OCI-LY7 (cell line): ENCODE measurements around the gene EXOC4. TPM values are rescaled to one million over a fixed set of nuclear protein-coding genes. Genes with fewer than 3 reads are reported as not detected.

Experiments used
- BruUV-seq: library from RNA; stranded (reverse); fragments of 400-500 nt; replicated peaks from 2 replicates; lab custom pipeline; 2021; lab: Mats Ljungman, UMichigan
- CTCF ChIA-PET: fragments of 300-600 bp; sonication (Branson Sonifier 250); formaldehyde crosslinking; loops from one replicate; lab custom pipeline; 2022; ENCODE audit warnings: antibody characterized with exemption; ENCODE audit not compliant: unreplicated experiment; lab: Charles Lee
- POLR2A ChIA-PET: fragments of 300-600 bp; sonication (Branson Sonifier 250); formaldehyde crosslinking; loops from one replicate; lab custom pipeline; 2022; ENCODE audit warnings: antibody characterized with exemption; lab: Charles Lee
- DNase-seq: peaks from one replicate; pipeline ENCODE4 v3.0.0-alpha.2; 2015; ENCODE audit warnings: low spot score
- H2AFZ ChIP-seq: fragments of 200-600 bp; sonication (generic), shearing (Covaris generic); 2 replicates; pipeline ENCODE4 v1.6.1; 2014; ENCODE audit warnings: mild to moderate bottlenecking, antibody characterized with exemption, low read length, moderate library complexity
- H3K27ac ChIP-seq: fragments of 200-600 bp; sonication (generic); 2 replicates; pipeline ENCODE4 v1.5.1; 2014; ENCODE audit warnings: mixed run types, low read depth, mild to moderate bottlenecking, moderate library complexity, low read length, inconsistent platforms; ENCODE audit not compliant: poor library complexity, severe bottlenecking
- H3K36me3 ChIP-seq: fragments of 200-600 bp; sonication (generic); 2 replicates; pipeline ENCODE4 v1.6.1; 2014; ENCODE audit warnings: mild to moderate bottlenecking, antibody characterized with exemption, low read length, moderate library complexity, mixed read lengths; ENCODE audit not compliant: insufficient read depth
- H3K4me1 ChIP-seq: fragments of 200-600 bp; sonication (generic); 2 replicates; pipeline ENCODE4 v1.5.1; 2014; ENCODE audit warnings: mild to moderate bottlenecking, low read length; ENCODE audit not compliant: insufficient read depth, poor library complexity, severe bottlenecking
- H3K4me2 ChIP-seq: fragments of 200-600 bp; sonication (generic); 2 replicates; pipeline ENCODE4 v1.6.1; 2014; ENCODE audit warnings: mild to moderate bottlenecking, low read length
- H3K4me3 ChIP-seq: fragments of 200-600 bp; sonication (generic); 2 replicates; pipeline ENCODE4 v1.5.1; 2014; ENCODE audit warnings: mild to moderate bottlenecking, low read depth, low read length; ENCODE audit not compliant: poor library complexity, severe bottlenecking
- H3K79me2 ChIP-seq: fragments of 200-600 bp; sonication (generic); 2 replicates; pipeline ENCODE4 v1.6.1; 2016; ENCODE audit warnings: low read depth, mild to moderate bottlenecking, low read length, moderate library complexity, mixed read lengths; ENCODE audit not compliant: insufficient read depth
- H3K9me2 ChIP-seq: fragments of 200-600 bp; sonication (generic); 2 replicates; pipeline ENCODE4 v1.6.1; 2016; ENCODE audit warnings: mild to moderate bottlenecking, low read length, mixed read lengths; ENCODE audit not compliant: insufficient read depth
- H3K9me3 ChIP-seq: fragments of 200-600 bp; sonication (generic); 2 replicates; pipeline ENCODE4 v1.6.1; 2014; ENCODE audit warnings: mild to moderate bottlenecking, mixed run types, low read length, mixed read lengths
- H4K20me1 ChIP-seq: fragments of 200-600 bp; sonication (generic); 2 replicates; pipeline ENCODE4 v1.6.1; 2014; ENCODE audit warnings: mild to moderate bottlenecking, antibody characterized with exemption, low read length, moderate library complexity, mixed read lengths; ENCODE audit not compliant: insufficient read depth
- EZH2phosphoT487 ChIP-seq: fragments of 200-600 bp; sonication (generic); IDR thresholded peaks from 2 replicates; pipeline ENCODE4 v1.6.1; 2018; ENCODE audit warnings: low read depth, borderline replicate concordance, mild to moderate bottlenecking, mixed run types, antibody characterized with exemption, low read length, moderate library complexity, mixed read lengths
- intact Hi-C: fragments of 100-400 bp; cut with micrococcal nuclease; formaldehyde crosslinking; loops from one replicate; pipeline ENCODE4 v1.10.0; 2022; ENCODE audit not compliant: unreplicated experiment
- microRNA-seq: library from miRNA; unstranded; fragments of <30 nt; microRNA quantifications from one replicate; pipeline ENCODE4 v1.2.0, GENCODE V29; 2022; ENCODE audit warnings: borderline replicate concordance
- small RNA-seq: library from RNA; depleted of rRNA; stranded (forward); fragments of <200 nt; gene quantifications from one replicate; pipeline ENCODE3, GENCODE V24; 2014
- total RNA-seq, 2 experiments: library from RNA; depleted of rRNA in 1 of 2; stranded (reverse); fragments of >200 nt in 1 of 2; shearing (Covaris generic) in 1 of 2; gene quantifications; 2 replicates each; pipeline ENCODE4 v1.2.3, GENCODE V29; 2014 to 2022
- TF ChIP-seq, protein P1 (sequence below): fragments of 200-600 bp; sonication (generic); conservative IDR thresholded peaks from 2 replicates; pipeline ENCODE4 v1.5.1; 2014; ENCODE audit warnings: mild to moderate bottlenecking, antibody characterized with exemption, low read length, moderate library complexity, mixed read lengths

The EXOC4 gene
- total RNA-seq, 2 experiments from 2014 or later, result 75.1 to 93.2 TPM

DNA sequence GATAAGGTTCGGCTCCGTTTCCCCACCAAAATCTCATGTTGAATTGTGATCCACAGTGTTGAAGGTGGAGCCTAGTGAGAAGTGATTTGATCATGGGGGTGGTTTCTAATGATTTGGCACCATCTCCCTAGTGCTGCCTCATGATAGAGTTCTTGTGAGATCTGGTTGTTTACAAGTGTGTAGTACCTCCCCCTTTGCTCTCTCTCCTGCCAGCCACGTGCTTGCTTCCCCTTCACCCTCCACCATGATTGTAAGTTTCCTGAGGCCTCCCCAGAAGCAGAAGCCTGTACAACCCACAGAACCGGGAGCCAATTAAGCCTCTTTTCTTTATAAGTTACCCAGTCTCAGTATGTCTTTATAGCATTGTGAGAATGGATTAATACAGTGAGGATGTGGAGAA, 862.1 kb downstream of the EXOC4 start:
- Histone ChIP-seq H3K9me3 (no peaks in the 10 kb centered on the region), H3K4me1 (no peaks in the 10 kb centered on the region), H4K20me1 (no peaks in the 10 kb centered on the region), H3K79me2 (no peaks in the 10 kb centered on the region), H3K36me3 (no peaks in the 10 kb centered on the region), H3K9me2 (no peaks in the 10 kb centered on the region), H3K4me3 (no peak overlapping the region), H3K27ac (no peak overlapping the region), H2AFZ (no peak overlapping the region), H3K4me2 (no peak overlapping the region)
- intact Hi-C loops, result loop anchor here (1.0 kb wide), 1 partner anchor 16 kb away; no protein-coding TSS in a partner anchor
- TF ChIP-seq, protein P1, sequence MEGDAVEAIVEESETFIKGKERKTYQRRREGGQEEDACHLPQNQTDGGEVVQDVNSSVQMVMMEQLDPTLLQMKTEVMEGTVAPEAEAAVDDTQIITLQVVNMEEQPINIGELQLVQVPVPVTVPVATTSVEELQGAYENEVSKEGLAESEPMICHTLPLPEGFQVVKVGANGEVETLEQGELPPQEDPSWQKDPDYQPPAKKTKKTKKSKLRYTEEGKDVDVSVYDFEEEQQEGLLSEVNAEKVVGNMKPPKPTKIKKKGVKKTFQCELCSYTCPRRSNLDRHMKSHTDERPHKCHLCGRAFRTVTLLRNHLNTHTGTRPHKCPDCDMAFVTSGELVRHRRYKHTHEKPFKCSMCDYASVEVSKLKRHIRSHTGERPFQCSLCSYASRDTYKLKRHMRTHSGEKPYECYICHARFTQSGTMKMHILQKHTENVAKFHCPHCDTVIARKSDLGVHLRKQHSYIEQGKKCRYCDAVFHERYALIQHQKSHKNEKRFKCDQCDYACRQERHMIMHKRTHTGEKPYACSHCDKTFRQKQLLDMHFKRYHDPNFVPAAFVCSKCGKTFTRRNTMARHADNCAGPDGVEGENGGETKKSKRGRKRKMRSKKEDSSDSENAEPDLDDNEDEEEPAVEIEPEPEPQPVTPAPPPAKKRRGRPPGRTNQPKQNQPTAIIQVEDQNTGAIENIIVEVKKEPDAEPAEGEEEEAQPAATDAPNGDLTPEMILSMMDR, result no peak
- TF ChIP-seq EZH2phosphoT487, result no peak
- BruUV-seq, result no TSS peak
- POLR2A ChIA-PET, result interaction anchor here (1.1 kb wide), 1 partner anchor 13 kb away, joined by 3 read pairs; no protein-coding TSS in a partner anchor
- no peak for DNase-seq
- CTCF ChIA-PET, result no interaction called here

Small RNA genes lying within 50 kb of the gene (microRNA-seq; reads per million reads assigned to microRNA genes)
- not detected for gene MIR6133

Small RNA genes lying within 50 kb of the gene (small RNA-seq; reads per million reads assigned to genes)
- gene MIR6133, result not detected

Other genes with a start within 250 kb of the EXOC4 start
- gene CHCHD3, start 171.0 kb upstream of the EXOC4 start, total RNA-seq (2014; rRNA removed; shearing (Covaris generic)), result 83.8 and 141 TPM in 2 replicates
- gene CHCHD3, start 171.0 kb upstream of the EXOC4 start, total RNA-seq (2022), result 83.5 and 86.7 TPM in 2 replicates